Trophoblast cell (in vitro differentiated cells and primary cell): ENCODE results near the gene PACS1.

Experiments
- DNase-seq, 2 donors: peaks; one replicate each; pipeline ENCODE4 v3.0.0-alpha.2; 2016
- H2AFZ ChIP-seq: 2 replicates; pipeline ENCODE4 v1.6.1; 2013; ENCODE audit warnings: low read length, moderate library complexity, mild to moderate bottlenecking; ENCODE audit not compliant: insufficient read depth, poor library complexity
- H2AK5ac ChIP-seq: 2 replicates; pipeline ENCODE4 v1.6.1; 2013; ENCODE audit warnings: mild to moderate bottlenecking, low read length
- H2BK120ac ChIP-seq: 2 replicates; pipeline ENCODE4 v1.6.1; 2013; ENCODE audit warnings: low read length, mild to moderate bottlenecking, moderate library complexity; ENCODE audit not compliant: insufficient read depth, poor library complexity
- H2BK12ac ChIP-seq: 2 replicates; pipeline ENCODE4 v1.6.1; 2013; ENCODE audit warnings: mild to moderate bottlenecking, low read length, moderate library complexity
- H2BK5ac ChIP-seq: 2 replicates; pipeline ENCODE4 v1.6.1; 2013; ENCODE audit warnings: low read length, low read depth, moderate library complexity, mild to moderate bottlenecking; ENCODE audit not compliant: poor library complexity
- H3K14ac ChIP-seq: 2 replicates; pipeline ENCODE4 v1.6.1; 2013; ENCODE audit warnings: mild to moderate bottlenecking, low read length
- H3K18ac ChIP-seq: 2 replicates; pipeline ENCODE4 v1.6.1; 2013; ENCODE audit warnings: mild to moderate bottlenecking, low read length
- H3K23ac ChIP-seq: 2 replicates; pipeline ENCODE4 v1.6.1; 2013; ENCODE audit warnings: low read length
- H3K27ac ChIP-seq: 2 replicates; pipeline ENCODE4 v1.5.1; 2013; ENCODE audit warnings: low read depth, mild to moderate bottlenecking, inconsistent platforms, low read length, moderate library complexity
- H3K27me3 ChIP-seq: 2 replicates; pipeline ENCODE4 v1.6.1; 2013; ENCODE audit warnings: inconsistent platforms, mild to moderate bottlenecking, low read length, moderate library complexity; ENCODE audit not compliant: insufficient read depth
- H3K36me3 ChIP-seq, 2 experiments: 1 replicate in 1 of 2; 2 replicates in 1 of 2; pipeline ENCODE4 v1.6.1; 2013; ENCODE audit warnings: low read length in 2 of 2, mild to moderate bottlenecking in 2 of 2, moderate library complexity in 1 of 2; ENCODE audit not compliant: insufficient read depth in 2 of 2, control insufficient read depth in 1 of 2
- H3K4ac ChIP-seq: 2 replicates; pipeline ENCODE4 v1.6.1; 2013; ENCODE audit warnings: low read depth, mild to moderate bottlenecking, low read length, moderate library complexity
- H3K4me1 ChIP-seq, 2 experiments: 1 replicate in 1 of 2; 2 replicates in 1 of 2; pipeline ENCODE4 v1.6.1; 2013; ENCODE audit warnings: low read length in 2 of 2, mild to moderate bottlenecking in 2 of 2, moderate library complexity in 1 of 2; ENCODE audit not compliant: insufficient read depth in 2 of 2, control insufficient read depth in 1 of 2
- H3K4me2 ChIP-seq: 2 replicates; pipeline ENCODE4 v1.6.1; 2013; ENCODE audit warnings: inconsistent platforms, mild to moderate bottlenecking, low read length, moderate library complexity
- H3K4me3 ChIP-seq: 2 replicates; pipeline ENCODE4 v1.5.1; 2013; ENCODE audit warnings: mild to moderate bottlenecking, low read depth, low read length, inconsistent platforms
- H3K79me1 ChIP-seq: one replicate; pipeline ENCODE4 v1.6.1; 2013; ENCODE audit warnings: low read length
- H3K79me2 ChIP-seq: 2 replicates; pipeline ENCODE4 v1.6.1; 2013; ENCODE audit warnings: low read length, mild to moderate bottlenecking; ENCODE audit not compliant: control insufficient read depth, insufficient read depth, poor library complexity
- H3K9ac ChIP-seq: 2 replicates; pipeline ENCODE4 v1.6.1; 2013; ENCODE audit warnings: mild to moderate bottlenecking, low read length
- H3K9me3 ChIP-seq: 2 replicates; pipeline ENCODE4 v1.6.1; 2013; ENCODE audit warnings: low read depth, mild to moderate bottlenecking, control low read depth, inconsistent platforms, low read length; ENCODE audit not compliant: insufficient read depth
- H4K12ac ChIP-seq: 2 replicates; pipeline ENCODE4 v1.6.1; 2013; ENCODE audit warnings: low read depth, mild to moderate bottlenecking, low read length, moderate library complexity
- H4K8ac ChIP-seq: 2 replicates; pipeline ENCODE4 v1.6.1; 2013; ENCODE audit warnings: low read depth, mild to moderate bottlenecking, low read length, moderate library complexity
- H4K91ac ChIP-seq: one replicate; pipeline ENCODE4 v1.6.1; 2013; ENCODE audit warnings: low read depth, mild to moderate bottlenecking, low read length, moderate library complexity
- WGBS: extraction: QIAGEN DNeasy Blood & Tissue Kit; methylation state at CpG from one replicate; pipeline ENCODE4 v1.1.7; 2013; ENCODE audit warnings: missing lambda C conversion rate; ENCODE audit not compliant: insufficient read length, insufficient coverage; ENCODE audit errors: extremely low coverage; 5-methylcytosine and 5-hydroxymethylcytosine counted together

The PACS1 gene

DNA sequence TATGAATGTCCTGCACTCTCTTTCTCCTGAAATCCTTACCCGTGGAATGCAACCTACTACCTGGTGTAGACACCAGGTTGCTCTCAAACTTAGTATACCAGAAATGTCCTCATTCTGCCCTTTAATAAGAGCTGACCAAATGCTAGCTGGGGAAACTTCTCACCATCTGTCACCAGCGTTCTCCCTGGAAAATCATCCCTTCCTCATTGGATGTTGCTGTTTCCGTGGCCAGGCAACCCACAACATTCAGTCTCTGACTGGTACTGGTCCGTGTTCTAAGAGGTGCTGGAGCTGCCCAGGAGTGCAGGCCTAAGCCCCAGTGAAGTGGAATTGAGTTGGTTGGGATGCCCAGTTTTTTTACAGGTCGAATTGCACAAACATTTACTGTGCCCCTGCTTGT, 157.6 kb downstream of the PACS1 start:
- Histone ChIP-seq H3K79me2 (no peaks in the 10 kb centered on the region), H2BK120ac (no peak overlapping the region), H4K8ac (no peak overlapping the region), H3K4me1 (no peaks in the 10 kb centered on the region), H3K27me3 (no peaks in the 10 kb centered on the region), H3K79me1 (no peaks in the 10 kb centered on the region), H2AK5ac (no peak overlapping the region), H3K9ac (no peak overlapping the region), H3K36me3 (peaks cover 35 to 48% of the 10 kb centered on the region in 2 experiments), H2BK5ac (no peak overlapping the region), H3K4ac (no peak overlapping the region), H2AFZ (no peak overlapping the region), H4K91ac (no peak overlapping the region), H3K4me2 (no peak overlapping the region), H2BK12ac (no peak overlapping the region), H3K23ac (no peak overlapping the region), H3K27ac (no peak overlapping the region), H3K14ac (no peak overlapping the region), H3K4me3 (no peak overlapping the region), H3K9me3 (no peaks in the 10 kb centered on the region), H3K18ac (no peak overlapping the region), H4K12ac (no peak overlapping the region)
- no CpG with 5 or more reads among the region's 5 CpGs for WGBS
- no peak for DNase-seq

DNA sequence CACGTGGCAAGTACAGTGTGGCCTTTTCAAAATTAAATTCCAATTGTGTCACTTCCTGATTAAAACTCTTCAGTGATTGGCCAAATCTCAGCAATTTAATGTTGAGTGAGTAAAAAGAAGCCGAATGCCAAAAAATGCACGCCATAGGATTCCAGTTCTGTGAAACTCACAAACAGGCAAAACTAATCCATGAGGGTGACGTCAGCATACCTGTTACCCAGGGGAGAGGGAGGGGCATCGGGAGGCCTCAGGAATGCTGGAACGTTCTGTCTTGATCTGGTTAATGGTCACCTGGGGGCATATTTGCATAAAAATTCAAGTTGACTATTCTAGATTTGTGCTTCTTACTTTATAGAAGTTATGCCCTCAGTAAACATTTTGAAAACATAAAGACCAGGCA, 158.4 kb downstream of the PACS1 start:
- WGBS: no CpG with 5 or more reads among the region's 6 CpGs
- DNase-seq: peak; percentile 67 to 78
- H3K27me3 ChIP-seq: no peaks in the 10 kb centered on the region
- H3K14ac ChIP-seq: no peak overlapping the region
- no peak overlapping the region for H2BK120ac ChIP-seq
- no peak overlapping the region for H3K27ac ChIP-seq
- no peak overlapping the region for H2AK5ac ChIP-seq
- no peak overlapping the region for H2BK12ac ChIP-seq
- H2BK5ac ChIP-seq: no peak overlapping the region
- no peaks in the 10 kb centered on the region for H3K79me2 ChIP-seq
- H4K91ac ChIP-seq: no peak overlapping the region
- no peak overlapping the region for H3K23ac ChIP-seq
- no peak overlapping the region for H4K12ac ChIP-seq
- peaks cover 42 to 56% of the 10 kb centered on the region in 2 experiments for H3K36me3 ChIP-seq
- H3K4ac ChIP-seq: no peak overlapping the region
- no peaks in the 10 kb centered on the region for H3K79me1 ChIP-seq
- H4K8ac ChIP-seq: no peak overlapping the region
- H3K9me3 ChIP-seq: no peaks in the 10 kb centered on the region
- H3K18ac ChIP-seq: no peak overlapping the region
- no peak overlapping the region for H3K4me3 ChIP-seq
- H3K4me1 ChIP-seq: no peaks in the 10 kb centered on the region
- H3K9ac ChIP-seq: no peak overlapping the region
- H2AFZ ChIP-seq: no peak overlapping the region
- no peak overlapping the region for H3K4me2 ChIP-seq

- Histone ChIP-seq H2AFZ (no peak overlapping the region), H3K18ac (no peak overlapping the region), H3K4me2 (no peak overlapping the region), H3K27ac (no peak overlapping the region), H3K27me3 (no peaks in the 10 kb centered on the region), H3K23ac (no peak overlapping the region), H3K4ac (no peak overlapping the region), H3K79me2 (no peaks in the 10 kb centered on the region), H4K12ac (no peak overlapping the region), H3K4me1 (no peaks in the 10 kb centered on the region), H4K91ac (no peak overlapping the region), H2AK5ac (no peak overlapping the region), H3K14ac (no peak overlapping the region), H3K79me1 (no peaks in the 10 kb centered on the region), H3K4me3 (no peak overlapping the region), H4K8ac (no peak overlapping the region), H3K9me3 (no peaks in the 10 kb centered on the region), H2BK120ac (no peak overlapping the region), H2BK12ac (no peak overlapping the region), H3K9ac (no peak overlapping the region), H2BK5ac (no peak overlapping the region), H3K36me3 (peaks cover 53 to 61% of the 10 kb centered on the region in 2 experiments)
- no CpG with 5 or more reads among the region's 6 CpGs for WGBS
- DNase-seq: no peak
Measured at GRCh38 chr11:66230156-66230555, 160.1 kb downstream of the PACS1 start.

DNA sequence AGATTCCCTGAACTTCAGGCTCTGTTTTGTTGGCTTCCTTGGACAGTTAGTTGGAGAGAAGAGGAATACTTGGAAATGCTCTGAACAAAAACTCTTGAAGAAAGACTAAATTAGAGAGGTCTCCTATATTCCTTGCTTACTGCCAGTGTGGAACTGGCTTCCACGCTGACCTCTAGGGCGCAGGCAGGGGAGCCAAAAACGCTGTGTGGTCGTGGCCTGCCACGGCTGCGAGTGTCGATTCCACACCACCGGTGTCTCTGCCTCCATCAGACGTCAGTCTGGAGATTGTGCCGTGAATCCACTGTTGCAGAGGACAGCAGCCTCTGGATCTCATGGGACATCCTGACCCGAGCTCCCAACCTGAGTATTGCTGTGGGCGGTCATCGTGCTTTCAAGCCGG, 160.9 kb downstream of the PACS1 start:
- H3K14ac ChIP-seq: no peak overlapping the region
- H2AFZ ChIP-seq: no peak overlapping the region
- no peak overlapping the region for H2AK5ac ChIP-seq
- no peak overlapping the region for H2BK120ac ChIP-seq
- H3K27ac ChIP-seq: no peak overlapping the region
- no peaks in the 10 kb centered on the region for H3K4me1 ChIP-seq
- no peak for DNase-seq
- no peak overlapping the region for H2BK12ac ChIP-seq
- H4K12ac ChIP-seq: no peak overlapping the region
- H4K8ac ChIP-seq: no peak overlapping the region
- H3K18ac ChIP-seq: no peak overlapping the region
- H2BK5ac ChIP-seq: no peak overlapping the region
- no peak overlapping the region for H3K4me3 ChIP-seq
- H3K36me3 ChIP-seq: peaks cover 58 to 70% of the 10 kb centered on the region in 2 experiments
- H4K91ac ChIP-seq: no peak overlapping the region
- H3K27me3 ChIP-seq: no peaks in the 10 kb centered on the region
- H3K4ac ChIP-seq: no peak overlapping the region
- H3K79me1 ChIP-seq: no peaks in the 10 kb centered on the region
- H3K9ac ChIP-seq: no peak overlapping the region
- H3K23ac ChIP-seq: no peak overlapping the region
- H3K79me2 ChIP-seq: no peaks in the 10 kb centered on the region
- WGBS: no CpG with 5 or more reads among the region's 14 CpGs
- H3K9me3 ChIP-seq: no peaks in the 10 kb centered on the region
- H3K4me2 ChIP-seq: no peak overlapping the region
